Smooth muscle cell (in vitro differentiated cells): Measurements from ENCODE around the gene QKI. TPM values are rescaled to one million over a fixed set of nuclear protein-coding genes. Genes with fewer than 3 reads are reported as not detected.

ENCODE experiments used
- DNase-seq: peaks from one replicate; lab custom pipeline; 2025; ENCODE audit not compliant: unreplicated experiment; lab: John Stamatoyannopoulos, UW
- H2AFZ ChIP-seq: fragments of 200-600 bp; sonication (generic); 2 replicates; pipeline ENCODE4 v1.6.0; 2016; ENCODE audit warnings: antibody characterized with exemption, low read depth, mild to moderate bottlenecking
- H3F3A ChIP-seq: fragments of 200-600 bp; sonication (generic); 2 replicates; pipeline ENCODE4 v1.6.0; 2017; ENCODE audit warnings: antibody characterized with exemption, low read depth
- H3K27ac ChIP-seq: fragments of 200-600 bp; sonication (generic); 2 replicates; pipeline ENCODE4 v1.5.1; 2016; ENCODE audit warnings: low read depth, mild to moderate bottlenecking
- H3K27me3 ChIP-seq: fragments of 200-600 bp; sonication (generic); 2 replicates; pipeline ENCODE4 v1.6.1; 2016; ENCODE audit warnings: low read depth, mild to moderate bottlenecking
- H3K36me3 ChIP-seq: fragments of 200-600 bp; sonication (generic); 2 replicates; pipeline ENCODE4 v1.5.1; 2016; ENCODE audit warnings: low read depth
- H3K4me1 ChIP-seq: fragments of 200-600 bp; sonication (generic); 2 replicates; pipeline ENCODE4 v1.5.1; 2016; ENCODE audit warnings: low read depth
- H3K4me2 ChIP-seq: fragments of 200-600 bp; sonication (generic); 2 replicates; pipeline ENCODE4 v1.6.0; 2016; ENCODE audit warnings: mild to moderate bottlenecking
- H3K4me3 ChIP-seq: fragments of 200-600 bp; sonication (generic); 2 replicates; pipeline ENCODE4 v1.5.1; 2016; ENCODE audit warnings: mild to moderate bottlenecking
- H3K79me2 ChIP-seq: fragments of 200-600 bp; sonication (generic); 2 replicates; pipeline ENCODE4 v1.6.0; 2016; ENCODE audit warnings: low read depth, mild to moderate bottlenecking
- H3K9ac ChIP-seq: fragments of 200-600 bp; sonication (generic); 2 replicates; pipeline ENCODE4 v1.6.0; 2016; ENCODE audit warnings: low read depth
- H3K9me3 ChIP-seq: fragments of 200-600 bp; sonication (generic); replicated peaks from 2 replicates; pipeline ENCODE4 v1.5.1; 2016; ENCODE audit warnings: low read depth
- H4K20me1 ChIP-seq: fragments of 200-600 bp; sonication (generic); 2 replicates; pipeline ENCODE4 v1.6.0; 2016; ENCODE audit warnings: low read depth
- whole genome bisulfite sequencing: methylation state at CpG from one replicate; pipeline ENCODE4 v1.1.7; 2016; ENCODE audit warnings: low lambda C conversion rate; 5-methylcytosine and 5-hydroxymethylcytosine counted together
- polyA plus RNA-seq: library from polyadenylated mRNA; unstranded; fragments of >200 nt; fragmentation: Nextera tagmentation; extraction: Ambion mirVana; gene quantifications from 2 replicates; pipeline ENCODE4 v1.2.1, GENCODE V29; 2016
- total RNA-seq: library from RNA; depleted of rRNA; stranded (reverse); fragments of >200 nt; gene quantifications from 2 replicates; pipeline ENCODE4 v1.2.3, GENCODE V29; 2014
- TF ChIP-seq, protein P1 (sequence below): fragments of 200-600 bp; sonication (generic); IDR thresholded peaks from 2 replicates; pipeline ENCODE4 v1.5.1; 2017; ENCODE audit warnings: borderline replicate concordance, mild to moderate bottlenecking, antibody characterized with exemption; ENCODE audit not compliant: insufficient read depth, poor library complexity, severe bottlenecking

Gene QKI
- total and polyA plus RNA-seq, 2 experiments from 2014 or later: 65.1 to 162 TPM

- H3K36me3 ChIP-seq: no peaks in the 10 kb centered on the region
- no peak for DNase-seq
- no peak overlapping the region for H3K4me3 ChIP-seq
- H3K4me2 ChIP-seq: no peak overlapping the region
- H4K20me1 ChIP-seq: no peaks in the 10 kb centered on the region
- H3K79me2 ChIP-seq: no peaks in the 10 kb centered on the region
- H3K9ac ChIP-seq: no peak overlapping the region
- no peak overlapping the region for H3K27ac ChIP-seq
- TF ChIP-seq, protein P1, sequence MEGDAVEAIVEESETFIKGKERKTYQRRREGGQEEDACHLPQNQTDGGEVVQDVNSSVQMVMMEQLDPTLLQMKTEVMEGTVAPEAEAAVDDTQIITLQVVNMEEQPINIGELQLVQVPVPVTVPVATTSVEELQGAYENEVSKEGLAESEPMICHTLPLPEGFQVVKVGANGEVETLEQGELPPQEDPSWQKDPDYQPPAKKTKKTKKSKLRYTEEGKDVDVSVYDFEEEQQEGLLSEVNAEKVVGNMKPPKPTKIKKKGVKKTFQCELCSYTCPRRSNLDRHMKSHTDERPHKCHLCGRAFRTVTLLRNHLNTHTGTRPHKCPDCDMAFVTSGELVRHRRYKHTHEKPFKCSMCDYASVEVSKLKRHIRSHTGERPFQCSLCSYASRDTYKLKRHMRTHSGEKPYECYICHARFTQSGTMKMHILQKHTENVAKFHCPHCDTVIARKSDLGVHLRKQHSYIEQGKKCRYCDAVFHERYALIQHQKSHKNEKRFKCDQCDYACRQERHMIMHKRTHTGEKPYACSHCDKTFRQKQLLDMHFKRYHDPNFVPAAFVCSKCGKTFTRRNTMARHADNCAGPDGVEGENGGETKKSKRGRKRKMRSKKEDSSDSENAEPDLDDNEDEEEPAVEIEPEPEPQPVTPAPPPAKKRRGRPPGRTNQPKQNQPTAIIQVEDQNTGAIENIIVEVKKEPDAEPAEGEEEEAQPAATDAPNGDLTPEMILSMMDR: no peak
- H3K4me1 ChIP-seq: peaks cover 18% of the 10 kb centered on the region
- no peaks in the 10 kb centered on the region for H3K9me3 ChIP-seq
- no peaks in the 10 kb centered on the region for H3K27me3 ChIP-seq
- H3F3A ChIP-seq: no peaks in the 10 kb centered on the region
- 93% methylated on average over 3 of the region's 3 CpGs for WGBS
- H2AFZ ChIP-seq: peak overlapping the region; percentile 99
Observed at GRCh38 chr6:163395831-163396185, 18.7 kb upstream of the QKI start.

GRCh38 chr6:163397326-163397725 lies 17.2 kb upstream of the QKI start:
- no peak for DNase-seq
- Histone ChIP-seq H3K36me3 (no peaks in the 10 kb centered on the region), H3K79me2 (no peaks in the 10 kb centered on the region), H3K27me3 (no peaks in the 10 kb centered on the region), H3K9ac (no peak overlapping the region), H3F3A (no peaks in the 10 kb centered on the region), H3K27ac (no peak overlapping the region), H3K4me3 (peak overlapping the region; percentile 60), H3K9me3 (no peaks in the 10 kb centered on the region), H3K4me2 (peak overlapping the region; percentile 92), H2AFZ (peak overlapping the region; percentile 99), H4K20me1 (no peaks in the 10 kb centered on the region), H3K4me1 (peaks cover 18% of the 10 kb centered on the region)
- TF ChIP-seq, protein P1: no peak
- 37% methylated on average over 4 of the region's 4 CpGs for WGBS

- no peak overlapping the region for H2AFZ ChIP-seq
- WGBS: 74% methylated on average over 2 of the region's 2 CpGs
- no peaks in the 10 kb centered on the region for H3K9me3 ChIP-seq
- H3K79me2 ChIP-seq: no peaks in the 10 kb centered on the region
- DNase-seq: no peak
- H3K36me3 ChIP-seq: no peaks in the 10 kb centered on the region
- peaks cover 18% of the 10 kb centered on the region for H3K4me1 ChIP-seq
- H3K4me2 ChIP-seq: no peak overlapping the region
- no peaks in the 10 kb centered on the region for H4K20me1 ChIP-seq
- H3F3A ChIP-seq: no peaks in the 10 kb centered on the region
- no peaks in the 10 kb centered on the region for H3K27me3 ChIP-seq
- H3K9ac ChIP-seq: no peak overlapping the region
- TF ChIP-seq, protein P1: no peak
- no peak overlapping the region for H3K4me3 ChIP-seq
- H3K27ac ChIP-seq: no peak overlapping the region
Observed at GRCh38 chr6:163398115-163398514, 16.4 kb upstream of the QKI start.

- Histone ChIP-seq H2AFZ (no peak overlapping the region), H3K79me2 (no peaks in the 10 kb centered on the region)
Observed at GRCh38 chr6:163398815-163399214, 15.7 kb upstream of the QKI start.

More at GRCh38 chr6:163398815-163399214, 15.7 kb upstream of the QKI start:
- no peaks in the 10 kb centered on the region for H4K20me1 ChIP-seq
- H3K27me3 ChIP-seq: no peaks in the 10 kb centered on the region
- H3K4me2 ChIP-seq: no peak overlapping the region
- no peak for DNase-seq
- no peak overlapping the region for H3K4me3 ChIP-seq
- H3F3A ChIP-seq: no peaks in the 10 kb centered on the region
- WGBS: 94% methylated on average over 9 of the region's 9 CpGs
- H3K9ac ChIP-seq: no peak overlapping the region
- peaks cover 18% of the 10 kb centered on the region for H3K4me1 ChIP-seq
- H3K36me3 ChIP-seq: no peaks in the 10 kb centered on the region
- no peaks in the 10 kb centered on the region for H3K9me3 ChIP-seq
- no peak overlapping the region for H3K27ac ChIP-seq
- TF ChIP-seq, protein P1: no peak
